AG09309 (cell line): ENCODE data around the gene NCLN.
A peak's percentile ranks its signal among the peaks of the same experiment; 100 is the strongest.

Experiments used
- DNase-seq: peaks from one replicate; pipeline ENCODE4 v3.0.0-alpha.2; 2010; ENCODE audit warnings: low read depth
- H3K4me3 ChIP-seq: 2 replicates; pipeline ENCODE4 v1.5.1; 2011; ENCODE audit warnings: mild to moderate bottlenecking, low read depth, low read length, moderate library complexity; ENCODE audit not compliant: control insufficient read depth
- TF ChIP-seq, protein P1 (sequence below): IDR thresholded peaks from 2 replicates; pipeline ENCODE4 v1.5.1; 2011; ENCODE audit warnings: mild to moderate bottlenecking, low read depth, low read length, inconsistent platforms; ENCODE audit not compliant: insufficient read depth, control insufficient read depth; ENCODE audit errors: missing control alignments

Gene NCLN

DNA sequence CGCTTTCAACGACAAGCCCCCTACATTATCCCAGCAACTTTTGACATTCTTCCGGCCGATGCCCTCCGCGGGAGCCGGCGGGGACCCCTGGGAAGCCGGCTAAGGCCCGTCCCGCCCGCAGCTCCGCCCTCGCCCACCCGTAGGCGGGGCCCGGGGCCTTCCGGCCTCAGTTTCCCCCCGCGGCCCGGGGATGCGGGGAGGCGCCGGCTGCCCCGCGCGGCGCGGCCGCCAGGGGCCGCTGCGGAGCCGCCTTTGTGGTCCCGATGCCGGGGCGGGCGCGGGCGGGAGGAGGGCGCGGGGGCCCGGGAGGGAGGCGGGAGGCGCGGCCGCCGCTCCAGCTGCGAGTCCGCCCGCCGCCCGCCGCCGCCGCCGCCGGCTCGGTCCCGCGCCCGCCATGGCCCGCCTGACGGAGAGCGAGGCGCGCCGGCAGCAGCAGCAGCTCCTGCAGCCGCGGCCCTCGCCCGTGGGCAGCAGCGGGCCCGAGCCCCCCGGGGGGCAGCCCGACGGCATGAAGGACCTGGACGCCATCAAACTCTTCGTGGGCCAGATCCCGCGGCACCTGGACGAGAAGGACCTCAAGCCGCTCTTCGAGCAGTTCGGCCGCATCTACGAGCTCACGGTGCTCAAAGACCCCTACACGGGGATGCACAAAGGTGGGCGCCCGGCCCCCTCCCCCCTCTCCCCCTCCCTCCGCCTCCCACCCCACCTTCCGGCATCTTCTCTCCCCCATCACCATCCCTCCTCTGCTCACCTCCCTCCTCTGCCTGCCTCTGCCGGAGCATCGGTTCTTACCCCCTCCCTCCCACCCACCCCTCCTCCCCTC, 38.8 kb downstream of the NCLN start, which contains the start of gene CELF5:
CELF5 (plus strand) TSS at position 316 of the 823 bp plus-strand sequence; CDS start at position 395, 79 bp downstream.
- TF ChIP-seq, protein P1, sequence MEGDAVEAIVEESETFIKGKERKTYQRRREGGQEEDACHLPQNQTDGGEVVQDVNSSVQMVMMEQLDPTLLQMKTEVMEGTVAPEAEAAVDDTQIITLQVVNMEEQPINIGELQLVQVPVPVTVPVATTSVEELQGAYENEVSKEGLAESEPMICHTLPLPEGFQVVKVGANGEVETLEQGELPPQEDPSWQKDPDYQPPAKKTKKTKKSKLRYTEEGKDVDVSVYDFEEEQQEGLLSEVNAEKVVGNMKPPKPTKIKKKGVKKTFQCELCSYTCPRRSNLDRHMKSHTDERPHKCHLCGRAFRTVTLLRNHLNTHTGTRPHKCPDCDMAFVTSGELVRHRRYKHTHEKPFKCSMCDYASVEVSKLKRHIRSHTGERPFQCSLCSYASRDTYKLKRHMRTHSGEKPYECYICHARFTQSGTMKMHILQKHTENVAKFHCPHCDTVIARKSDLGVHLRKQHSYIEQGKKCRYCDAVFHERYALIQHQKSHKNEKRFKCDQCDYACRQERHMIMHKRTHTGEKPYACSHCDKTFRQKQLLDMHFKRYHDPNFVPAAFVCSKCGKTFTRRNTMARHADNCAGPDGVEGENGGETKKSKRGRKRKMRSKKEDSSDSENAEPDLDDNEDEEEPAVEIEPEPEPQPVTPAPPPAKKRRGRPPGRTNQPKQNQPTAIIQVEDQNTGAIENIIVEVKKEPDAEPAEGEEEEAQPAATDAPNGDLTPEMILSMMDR, result peak; percentile 18
- DNase-seq, result no peak
- no peak within 1 kb of the TSS for H3K4me3 ChIP-seq

DNA sequence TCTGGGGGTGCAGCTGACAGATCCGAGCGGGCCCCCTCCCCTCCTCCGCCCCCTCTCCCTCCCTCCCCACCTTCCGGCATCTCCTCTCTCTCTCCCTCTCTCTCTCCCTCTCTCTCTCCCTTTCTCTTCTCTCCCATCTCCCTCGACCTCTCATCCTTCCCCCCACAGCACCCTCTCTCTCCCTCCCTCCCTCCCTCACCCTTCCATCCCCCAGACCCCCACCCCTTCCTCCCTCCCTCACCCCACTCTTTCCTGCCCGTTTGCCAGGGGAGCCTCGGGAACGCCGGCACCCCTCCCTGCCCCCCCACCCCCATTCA, 39.4 kb downstream of the NCLN start:
- no peak overlapping the region for H3K4me3 ChIP-seq
- DNase-seq, result no peak
- TF ChIP-seq, protein P1, result no peak

DNA sequence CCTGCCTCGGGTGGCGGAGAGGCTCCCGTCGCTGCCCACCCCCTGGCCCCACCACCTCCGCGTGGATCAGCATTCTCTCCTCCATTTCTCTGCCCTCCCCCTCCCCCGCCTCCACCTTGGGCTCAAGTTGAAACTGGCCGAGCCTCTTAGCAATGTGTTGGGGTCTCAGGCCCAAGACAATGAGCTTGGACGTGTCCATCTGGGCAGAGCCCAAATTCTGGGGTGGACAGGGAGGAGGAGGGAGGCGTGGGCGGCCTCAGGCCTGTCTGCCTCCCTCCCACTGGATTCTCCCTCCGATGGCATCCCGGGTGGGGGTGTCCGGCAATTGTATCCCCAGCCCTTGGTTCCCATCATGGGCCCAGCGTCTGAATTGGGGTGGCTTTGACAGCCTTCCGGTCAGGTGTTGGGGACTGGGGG, 40.0 kb downstream of the NCLN start:
- TF ChIP-seq, protein P1, result no peak
- DNase-seq, result no peak
- no peak overlapping the region for H3K4me3 ChIP-seq

DNA sequence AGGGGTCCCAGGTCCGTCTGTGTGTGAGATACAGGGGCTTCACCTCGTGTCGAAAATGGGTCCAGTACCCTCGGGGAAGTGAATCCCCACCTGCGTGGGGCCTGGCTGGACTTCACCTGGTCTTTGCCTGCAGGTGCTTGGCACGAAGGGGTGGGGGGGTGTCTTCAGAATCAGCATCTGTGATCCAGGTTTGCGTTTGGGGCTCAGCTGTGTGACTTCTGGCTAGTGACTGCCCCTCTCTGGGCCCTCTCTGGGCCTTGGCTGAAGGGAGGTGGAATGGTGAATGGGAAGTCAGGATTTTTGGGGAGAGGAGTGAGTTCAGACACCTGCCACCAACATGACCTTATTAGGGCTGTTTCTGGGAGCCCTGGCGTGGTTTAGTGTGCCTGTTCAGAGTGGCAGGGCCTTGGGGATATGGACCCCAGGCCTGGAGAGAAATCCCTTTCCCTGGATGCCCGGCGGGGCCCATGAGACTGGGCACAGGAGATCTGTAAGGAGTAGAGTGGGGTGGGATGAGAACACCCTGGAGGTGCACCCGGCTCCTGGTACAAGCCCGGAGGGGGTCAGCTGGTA, 41.4 kb downstream of the NCLN start:
- TF ChIP-seq, protein P1, result no peak
- no peak overlapping the region for H3K4me3 ChIP-seq
- no peak for DNase-seq

DNA sequence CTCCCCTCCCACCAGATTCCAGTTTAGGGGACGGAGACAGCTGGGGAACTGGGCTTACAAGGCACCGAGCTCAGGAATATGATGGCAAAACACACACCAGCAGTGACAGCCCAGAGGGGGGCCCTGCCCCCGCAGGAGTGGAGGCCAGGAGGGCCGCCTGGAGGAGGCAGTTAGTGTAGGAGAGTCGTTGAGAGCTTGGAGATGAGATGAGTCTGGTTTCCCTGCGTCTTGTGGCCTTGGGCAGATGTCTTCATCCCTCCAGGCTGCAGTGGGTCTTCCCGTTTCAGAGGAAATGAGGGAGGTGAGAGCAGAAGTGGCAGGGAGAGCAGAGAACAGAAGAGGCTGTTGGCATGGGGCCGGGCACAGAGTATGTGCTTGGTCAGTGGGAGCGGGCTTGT, 43.6 kb downstream of the NCLN start:
- TF ChIP-seq, protein P1, result no peak
- H3K4me3 ChIP-seq, result no peak overlapping the region
- DNase-seq, result no peak

DNA sequence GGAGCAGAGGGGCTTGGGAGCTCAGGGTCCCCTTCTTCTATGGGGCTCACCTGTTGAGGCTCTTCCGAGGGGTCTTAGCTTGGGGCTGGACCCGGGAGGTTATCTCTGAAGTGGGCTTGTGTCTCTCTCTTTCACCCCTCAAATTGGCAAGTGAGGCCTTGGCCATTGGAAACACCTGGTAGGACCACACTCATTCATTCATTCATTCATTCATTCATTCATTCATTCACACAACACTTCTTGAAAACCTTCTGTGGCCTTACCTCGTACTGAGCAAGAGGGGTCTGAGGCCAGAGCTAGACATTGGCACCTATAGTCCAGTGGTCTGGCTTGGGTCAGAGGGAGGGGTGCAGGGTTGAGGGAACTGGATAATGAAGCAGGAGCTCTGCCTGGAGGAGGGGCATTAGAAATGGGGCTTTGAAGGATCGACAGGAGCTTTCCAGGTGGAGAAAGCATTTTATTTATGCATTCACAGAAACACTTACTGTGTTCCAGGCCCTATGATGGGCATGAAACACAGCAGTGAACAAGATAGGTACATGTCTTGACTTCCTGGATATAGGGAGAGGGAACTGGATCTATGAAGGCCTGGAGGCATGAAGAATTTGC, 44.3 kb downstream of the NCLN start:
- TF ChIP-seq, protein P1, result no peak
- DNase-seq, result no peak
- no peak overlapping the region for H3K4me3 ChIP-seq
